Testis (tissue), 2 donors: ENCODE measurements around the gene SDK1.

ENCODE experiments used
- POLR2A ChIP-seq: fragments of 450-650 bp; IDR thresholded peaks from one replicate; pipeline ENCODE4 v1.6.1; 2017; ENCODE audit warnings: antibody characterized with exemption, mild to moderate bottlenecking, moderate library complexity
- TF ChIP-seq, protein P1 (sequence below), 3 experiments: fragments of 450-650 bp in 2 of 3; fragments of 200-600 bp in 1 of 3; sonication (generic) in 1 of 3; IDR thresholded peaks; one replicate each; pipeline ENCODE4 v1.5.1; 2016 to 2019; ENCODE audit warnings: antibody characterized with exemption in 3 of 3, mild to moderate bottlenecking in 2 of 3, moderate library complexity in 1 of 3

DNA sequence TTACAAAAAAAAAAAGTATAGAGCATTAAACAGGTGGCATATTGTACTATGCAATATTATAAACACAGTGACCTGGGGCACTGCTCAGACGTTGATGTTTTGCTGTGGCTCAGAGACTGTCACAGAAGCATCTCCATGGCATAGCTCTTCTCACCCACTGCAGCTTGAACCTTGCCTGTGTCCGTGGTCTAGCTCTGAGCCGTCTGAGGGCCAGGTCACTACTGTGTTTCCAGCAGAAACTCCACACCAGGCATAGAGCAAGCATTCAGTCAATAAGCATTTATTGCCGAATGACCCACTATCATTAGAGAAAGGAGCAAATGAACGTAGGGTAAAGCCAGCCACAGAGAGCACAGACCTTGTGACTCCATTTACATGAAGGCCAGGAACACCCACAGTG, 937.8 kb downstream of the SDK1 start:
- TF ChIP-seq, protein P1, sequence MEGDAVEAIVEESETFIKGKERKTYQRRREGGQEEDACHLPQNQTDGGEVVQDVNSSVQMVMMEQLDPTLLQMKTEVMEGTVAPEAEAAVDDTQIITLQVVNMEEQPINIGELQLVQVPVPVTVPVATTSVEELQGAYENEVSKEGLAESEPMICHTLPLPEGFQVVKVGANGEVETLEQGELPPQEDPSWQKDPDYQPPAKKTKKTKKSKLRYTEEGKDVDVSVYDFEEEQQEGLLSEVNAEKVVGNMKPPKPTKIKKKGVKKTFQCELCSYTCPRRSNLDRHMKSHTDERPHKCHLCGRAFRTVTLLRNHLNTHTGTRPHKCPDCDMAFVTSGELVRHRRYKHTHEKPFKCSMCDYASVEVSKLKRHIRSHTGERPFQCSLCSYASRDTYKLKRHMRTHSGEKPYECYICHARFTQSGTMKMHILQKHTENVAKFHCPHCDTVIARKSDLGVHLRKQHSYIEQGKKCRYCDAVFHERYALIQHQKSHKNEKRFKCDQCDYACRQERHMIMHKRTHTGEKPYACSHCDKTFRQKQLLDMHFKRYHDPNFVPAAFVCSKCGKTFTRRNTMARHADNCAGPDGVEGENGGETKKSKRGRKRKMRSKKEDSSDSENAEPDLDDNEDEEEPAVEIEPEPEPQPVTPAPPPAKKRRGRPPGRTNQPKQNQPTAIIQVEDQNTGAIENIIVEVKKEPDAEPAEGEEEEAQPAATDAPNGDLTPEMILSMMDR (IDR thresholded peaks at IDR 0.05): no peak
- no peak for TF ChIP-seq POLR2A
